ENCODE measurements around the gene DHX36.

DHX36 gene

DNA sequence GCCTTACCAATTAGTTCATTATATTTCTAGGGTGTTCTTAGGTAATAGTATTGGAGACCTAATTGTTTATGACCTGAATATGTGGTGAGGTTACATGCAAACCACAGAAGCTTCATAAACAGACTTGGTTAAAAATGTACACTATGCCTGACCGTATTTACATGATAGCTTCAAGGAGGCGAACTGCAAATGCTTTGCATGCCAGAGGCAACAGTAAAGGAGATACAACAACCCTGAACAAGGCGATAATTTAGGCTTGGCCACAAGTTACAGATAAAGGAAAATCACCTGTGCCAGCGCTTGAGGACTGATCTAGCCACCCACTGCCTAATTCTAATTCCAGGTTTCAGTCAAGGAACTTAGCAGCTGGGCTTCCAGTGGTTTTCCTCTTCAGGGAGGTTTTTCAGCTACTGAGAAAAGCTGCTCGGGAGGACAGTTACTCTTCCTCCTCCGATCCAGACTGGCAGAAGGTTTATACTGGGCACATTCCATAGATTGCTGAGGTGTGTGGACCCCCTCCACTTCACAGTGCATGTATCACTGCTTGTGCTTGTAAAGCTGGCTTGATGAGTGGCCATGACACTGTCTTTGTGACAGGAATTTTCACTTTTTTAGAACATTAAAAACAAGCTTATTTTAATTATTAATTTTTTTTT, 95.6 kb downstream of the DHX36 start:
- DNase-seq (ENCODE audit: low read depth, low spot score) = no peak
- no peak overlapping the region for H3K27ac ChIP-seq

DNA sequence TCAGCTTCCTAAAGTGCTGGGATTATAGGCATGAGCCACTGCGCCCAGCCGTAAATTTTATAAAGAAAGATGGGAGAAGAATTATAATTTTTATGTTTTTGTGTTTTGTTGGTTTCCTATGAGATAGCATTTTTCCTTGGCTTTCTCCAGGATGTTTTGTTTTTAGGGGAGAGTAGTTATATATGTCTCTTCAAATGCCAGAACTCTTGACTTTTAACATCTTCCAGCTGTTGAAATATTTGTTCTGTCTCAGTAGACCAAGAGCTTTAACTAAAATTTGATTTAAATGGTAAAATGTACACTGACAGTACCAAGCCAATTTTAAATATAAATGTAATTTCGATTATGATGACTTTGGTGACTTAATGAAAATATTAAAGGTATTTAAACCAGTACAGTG, 96.8 kb downstream of the DHX36 start:
- H3K27ac ChIP-seq = no peak overlapping the region
- no peak for DNase-seq (ENCODE audit: low read depth, low spot score)

DNA sequence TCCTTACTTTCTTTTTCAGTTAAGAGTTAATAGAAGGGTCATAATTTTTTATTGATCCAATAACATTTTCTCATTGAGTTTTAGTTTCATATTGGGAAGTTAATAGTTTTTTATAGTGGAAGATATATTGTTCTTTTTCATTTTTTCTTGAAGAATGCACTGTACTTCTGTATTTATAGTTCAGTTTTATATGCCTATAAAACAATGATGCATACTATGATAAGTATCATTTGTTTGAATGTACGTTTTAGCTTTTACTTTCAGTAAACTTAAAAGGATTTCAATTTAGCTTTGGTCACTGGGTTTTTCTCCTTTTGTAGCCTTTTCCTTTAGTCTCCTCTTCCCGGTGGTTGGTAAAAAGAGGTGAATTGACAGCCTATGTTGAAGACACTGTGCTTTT, 98.8 kb downstream of the DHX36 start:
- H3K27ac ChIP-seq = no peak overlapping the region
- no peak for DNase-seq (ENCODE audit: low read depth, low spot score)

DNA sequence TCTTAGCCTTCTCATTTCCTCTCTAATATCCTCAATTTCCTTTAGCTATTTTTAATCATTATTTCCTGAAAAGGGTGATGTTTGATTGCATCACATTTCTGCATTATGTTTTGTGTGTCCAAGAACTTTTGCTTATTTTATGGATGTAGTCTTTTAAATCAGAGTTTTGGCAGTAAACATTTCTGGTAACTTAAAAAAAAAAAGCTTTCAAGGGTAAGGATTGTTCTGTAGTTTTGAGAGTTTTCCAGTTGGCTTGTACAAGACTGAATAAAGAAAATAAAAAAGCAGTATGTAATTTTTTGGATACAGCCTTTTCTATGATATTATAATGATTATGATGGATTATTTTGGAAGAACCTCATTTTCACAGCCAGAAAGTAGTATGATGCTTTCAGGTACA, 99.4 kb downstream of the DHX36 start:
- no peak overlapping the region for H3K27ac ChIP-seq
- DNase-seq (ENCODE audit: low read depth, low spot score) = no peak

DNA sequence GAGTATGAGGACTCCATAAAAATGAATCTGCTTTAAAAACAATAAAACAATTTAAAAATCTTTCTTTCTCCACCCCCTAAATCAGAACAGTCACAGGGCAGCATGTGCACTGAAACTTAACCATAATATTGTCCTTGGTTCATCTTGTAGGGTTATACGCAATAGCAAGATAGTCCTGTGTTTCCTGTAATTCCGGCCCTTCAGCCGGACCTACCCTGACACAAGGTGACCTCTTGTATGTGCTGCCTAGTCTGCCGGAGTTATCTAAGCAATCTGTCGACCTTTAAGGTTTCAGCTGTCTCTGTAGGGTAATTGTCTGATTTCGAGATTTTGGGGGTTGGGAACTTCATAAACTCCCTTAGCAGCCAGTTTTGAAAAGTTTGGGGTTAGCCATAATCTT, 99.9 kb downstream of the DHX36 start:
- H3K27ac ChIP-seq = no peak overlapping the region
- DNase-seq (ENCODE audit: low read depth, low spot score) = no peak

DNA sequence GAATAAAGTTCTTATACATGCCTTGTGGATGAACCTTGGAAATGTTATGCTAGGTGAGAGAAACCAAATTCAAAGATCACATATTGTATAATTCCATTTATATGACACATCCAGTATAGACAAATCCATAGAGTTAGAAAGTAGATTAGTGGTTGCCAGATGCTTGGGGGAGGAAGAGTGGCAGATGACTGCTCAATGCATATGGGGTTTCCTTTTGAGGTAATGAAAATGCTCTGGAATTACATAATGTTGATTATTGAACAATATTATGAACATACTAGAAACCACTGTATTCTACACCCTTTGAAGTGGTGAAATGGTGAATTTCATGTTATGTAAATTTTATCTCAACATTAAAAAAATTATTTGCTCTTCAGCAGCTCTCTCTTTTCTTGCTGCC, 100.8 kb downstream of the DHX36 start:
- DNase-seq (ENCODE audit: low read depth, low spot score) = no peak

More for the DNA sequence above, 100.8 kb downstream of the DHX36 start:
- no peak overlapping the region for H3K27ac ChIP-seq

Measured in epithelial cell of prostate (primary cell).